ENCODE data around the gene SPATA2L. TPM values are rescaled to one million over a fixed set of nuclear protein-coding genes. Genes with fewer than 3 reads are reported as not detected.

SPATA2L gene, protein sequence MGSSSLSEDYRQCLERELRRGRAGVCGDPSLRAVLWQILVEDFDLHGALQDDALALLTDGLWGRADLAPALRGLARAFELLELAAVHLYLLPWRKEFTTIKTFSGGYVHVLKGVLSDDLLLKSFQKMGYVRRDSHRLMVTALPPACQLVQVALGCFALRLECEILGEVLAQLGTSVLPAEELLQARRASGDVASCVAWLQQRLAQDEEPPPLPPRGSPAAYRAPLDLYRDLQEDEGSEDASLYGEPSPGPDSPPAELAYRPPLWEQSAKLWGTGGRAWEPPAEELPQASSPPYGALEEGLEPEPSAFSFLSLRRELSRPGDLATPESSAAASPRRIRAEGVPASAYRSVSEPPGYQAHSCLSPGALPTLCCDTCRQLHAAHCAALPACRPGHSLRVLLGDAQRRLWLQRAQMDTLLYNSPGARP
- total RNA-seq: 10 to 100 TPM; 10.3 to 10.7 TPM

DNA sequence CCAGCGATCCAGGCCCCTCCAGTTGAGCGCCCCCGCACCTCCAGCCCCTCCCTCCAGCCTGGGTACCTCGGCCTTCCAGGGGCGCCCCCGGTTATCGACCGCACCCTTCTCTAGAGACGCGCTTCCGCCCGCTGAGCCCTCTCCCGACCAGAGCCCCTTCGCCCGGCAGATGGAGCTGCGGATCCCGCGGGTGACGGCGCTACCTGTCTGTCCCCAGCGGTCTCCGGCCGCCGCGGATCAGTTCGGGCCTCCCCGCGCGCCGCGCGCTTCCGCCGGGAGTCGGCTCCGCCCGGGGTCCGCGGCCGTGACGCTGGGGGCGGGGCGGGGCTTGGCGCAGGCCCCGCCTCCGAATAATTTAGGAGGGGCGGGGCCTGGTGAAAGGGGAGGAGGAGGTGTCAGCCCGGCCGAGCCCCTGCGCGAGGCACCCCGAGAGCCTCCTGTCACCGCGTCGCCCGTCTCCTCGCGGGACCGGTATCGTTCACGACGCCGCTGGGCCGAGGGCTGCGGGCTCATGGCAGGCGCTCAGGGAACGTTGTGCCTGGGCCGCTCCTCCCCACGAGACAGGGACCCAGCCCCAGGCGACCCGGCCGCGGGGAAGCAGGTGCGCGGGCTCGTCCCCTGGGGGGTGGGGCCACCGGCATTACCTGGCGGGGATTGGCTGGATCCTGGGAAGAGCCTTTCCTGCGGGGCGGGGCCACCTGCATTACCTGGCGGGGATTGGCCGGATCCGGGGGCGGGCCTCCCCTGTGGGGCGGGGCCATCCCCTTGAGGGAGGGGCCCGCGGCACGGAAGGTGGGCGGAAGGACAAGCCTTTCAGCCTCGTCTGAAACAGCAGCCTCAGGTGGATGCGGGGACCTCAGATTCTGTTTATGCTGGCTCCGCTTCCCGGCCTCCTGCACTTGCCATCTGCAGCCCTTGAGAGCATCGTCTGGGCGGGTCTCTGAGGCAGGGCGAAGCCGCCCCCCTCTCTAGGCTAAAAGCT is at the start of gene SPATA2L:
SPATA2L (minus strand) TSS at position 281 of the 982 bp plus-strand sequence. CDS start 473 bp downstream, outside the sequence.

DNA sequence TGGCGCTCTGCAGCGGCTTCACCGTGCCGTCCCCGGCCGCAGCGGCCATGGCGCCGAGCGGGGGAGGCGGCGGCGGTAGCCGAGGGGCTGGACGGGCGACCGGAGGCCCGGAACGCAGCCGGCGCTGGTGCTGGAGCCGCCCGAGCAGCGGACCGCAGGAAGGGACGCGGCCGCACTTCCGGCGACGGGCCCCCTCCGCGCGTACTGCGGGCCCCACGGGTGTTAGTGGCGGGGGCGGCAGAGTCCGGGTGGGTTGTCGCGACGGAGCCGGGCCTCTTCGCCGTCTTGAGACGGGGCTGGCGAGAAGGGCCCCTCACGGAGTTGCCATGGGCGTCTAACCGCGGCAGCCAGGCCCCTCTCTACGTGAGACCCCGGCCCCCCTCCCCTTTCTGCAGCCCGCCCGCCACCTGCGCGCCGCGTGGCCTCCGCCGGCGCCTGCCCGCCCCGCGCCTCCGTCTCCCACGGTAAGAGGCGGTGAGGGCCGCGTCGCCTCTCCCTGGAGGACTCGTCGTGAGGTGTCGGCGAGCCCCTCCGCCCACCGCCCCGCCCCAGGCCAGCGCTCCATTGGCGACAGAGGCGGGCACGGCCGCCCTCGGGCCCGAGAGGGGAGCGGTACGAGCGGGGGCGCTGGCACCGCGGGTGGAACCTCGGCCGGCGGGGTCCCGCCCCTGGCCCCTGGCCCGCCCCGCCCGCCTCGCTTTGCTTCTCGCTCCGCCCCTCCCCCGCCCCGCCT is 19.5 kb upstream of the SPATA2L start, which contains the start of the genes VPS9D1 and ZNF276:
VPS9D1 (minus strand) TSS at position 86 of the 733 bp plus-strand sequence; CDS start at position 49, 37 bp downstream.
ZNF276 (plus strand) TSS at position 725 of the 733 bp plus-strand sequence. CDS start 104 bp downstream, outside the sequence.

DNA sequence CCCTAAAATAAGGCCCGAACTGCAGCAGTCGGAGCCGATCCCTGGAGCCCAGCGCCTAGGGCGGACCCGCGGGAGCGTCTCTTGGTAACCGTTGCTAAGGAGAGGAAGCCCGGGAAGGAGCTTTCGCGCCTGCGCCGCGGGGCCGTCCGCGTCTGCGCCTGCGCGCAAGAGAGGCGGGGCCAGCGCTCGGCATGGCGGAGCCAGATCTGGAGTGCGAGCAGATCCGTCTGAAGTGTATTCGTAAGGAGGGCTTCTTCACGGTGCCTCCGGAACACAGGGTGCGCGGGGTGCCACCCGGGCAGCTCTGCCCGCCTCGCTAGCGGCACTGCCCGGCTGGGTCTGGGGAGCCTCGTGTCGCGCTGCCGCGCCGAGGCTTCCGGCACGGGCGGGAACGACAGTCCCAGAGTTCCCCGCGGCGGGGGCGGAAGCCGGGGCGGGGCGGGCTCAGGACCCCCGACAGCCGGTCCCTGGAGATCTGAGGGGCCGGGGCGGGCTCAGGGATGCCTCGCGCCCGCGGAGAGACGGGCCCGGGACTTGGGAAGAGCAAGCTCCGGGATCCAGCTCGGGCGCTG is 14.9 kb downstream of the SPATA2L start, which contains the start of gene CDK10:
CDK10 (plus strand) TSS at position 170 of the 572 bp plus-strand sequence; CDS start at position 192, 22 bp downstream.

DNA sequence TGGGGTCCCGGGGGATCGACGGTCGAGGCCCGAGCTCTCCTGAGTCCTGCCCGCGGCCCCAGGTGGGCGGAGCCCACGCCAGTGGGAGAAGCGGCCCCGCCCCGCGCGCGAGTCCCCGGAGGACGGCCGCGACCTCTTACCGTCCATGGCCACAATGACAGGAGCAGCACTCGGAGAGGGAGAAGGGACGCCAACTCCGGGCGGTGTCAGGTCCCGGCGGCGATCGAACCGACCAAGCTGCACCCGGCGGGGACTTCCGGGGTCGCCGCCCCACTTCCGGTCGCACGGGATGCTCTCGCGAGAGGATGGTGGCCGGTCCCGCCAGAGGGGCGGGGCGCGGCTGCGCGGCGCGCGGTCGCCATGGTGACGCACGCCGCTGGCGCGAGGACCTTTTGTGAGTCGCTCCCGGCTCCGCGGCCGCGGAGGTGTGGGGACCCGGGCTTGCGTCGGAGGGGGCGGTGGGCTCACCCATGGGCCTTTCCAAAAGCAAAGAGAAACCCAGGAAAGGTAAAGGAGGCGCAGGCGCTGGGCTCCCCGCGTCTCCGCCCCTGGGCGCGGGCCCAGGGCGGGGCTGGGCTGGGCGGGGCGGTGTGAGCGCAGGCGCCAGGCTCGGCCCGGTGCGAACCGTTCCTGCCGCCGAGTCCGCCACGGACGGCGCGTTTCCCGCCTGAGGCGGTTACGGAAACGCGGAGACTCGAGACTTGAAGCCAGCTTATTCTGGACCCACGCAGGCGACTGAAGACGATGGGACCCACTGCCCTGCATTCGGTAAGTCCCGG is 43.9 kb downstream of the SPATA2L start, which contains the start of the genes CHMP1A and SPATA33:
CHMP1A (minus strand) TSS at position 267 of the 779 bp plus-strand sequence; CDS start at position 147, 120 bp downstream.
SPATA33 (plus strand) TSS at position 395 of the 779 bp plus-strand sequence; CDS start at position 471, 76 bp downstream.

Other genes with a start within 250 kb of the SPATA2L start
- 100 to 1,000 TPM; 173 to 178 TPM for gene ANKRD11, start 211.1 kb downstream of the SPATA2L start, total RNA-seq
- 100 to 1,000 TPM in 1 of 2 experiments, 10 to 100 TPM in 1; 98.8 to 101 TPM for gene SPG7, start 193.3 kb downstream of the SPATA2L start, total RNA-seq
- 1,000 to 10,000 TPM; 3,512 to 3,557 TPM for gene RPL13, start 141.0 kb downstream of the SPATA2L start, total RNA-seq
- gene CPNE7, start 125.9 kb downstream of the SPATA2L start, total RNA-seq: 1 to 10 TPM; 3.6 to 3.7 TPM
- not detected for gene DPEP1, start 88.1 kb downstream of the SPATA2L start, total RNA-seq
- 10 to 100 TPM; 81.2 to 87.0 TPM for gene CHMP1A, start 44.0 kb downstream of the SPATA2L start, total RNA-seq
- gene SPATA33, start 43.9 kb downstream of the SPATA2L start, total RNA-seq: 10 to 100 TPM in 1 of 2 experiments, 1 to 10 TPM in 1; 9.8 to 10.2 TPM
- gene CDK10, start 15.0 kb downstream of the SPATA2L start, total RNA-seq: 100 to 1,000 TPM in 1 of 2 experiments, 10 to 100 TPM in 1; 92.6 to 111 TPM
- gene VPS9D1, start 19.2 kb upstream of the SPATA2L start, total RNA-seq: 10 to 100 TPM; 10.2 to 12.6 TPM
- gene ZNF276, start 19.8 kb upstream of the SPATA2L start, total RNA-seq: 10 to 100 TPM; 89.5 to 94.4 TPM
- gene FANCA, start 114.9 kb upstream of the SPATA2L start, total RNA-seq: 10 to 100 TPM; 69.3 to 76.2 TPM
- gene SPIRE2, start 126.8 kb upstream of the SPATA2L start, total RNA-seq: 1 to 10 TPM; 1.3 to 1.5 TPM
- 100 to 1,000 TPM; 177 to 190 TPM for gene TCF25, start 171.9 kb upstream of the SPATA2L start, total RNA-seq
- gene MC1R, start 217.2 kb upstream of the SPATA2L start, total RNA-seq: 1 to 10 TPM; 4.7 to 4.9 TPM
- gene TUBB3, start 221.6 kb upstream of the SPATA2L start, total RNA-seq: under 1 TPM; 0.58 to 0.83 TPM
- gene DEF8, start 247.1 kb upstream of the SPATA2L start, total RNA-seq: 10 to 100 TPM; 38.0 to 40.8 TPM

All from activated naive CD4-positive, alpha-beta T cell treated with anti-CD3 and anti-CD28 coated beads, Interleukin-2, amount 10 ng/mL, durations not matched to agents 5 hours and 36 hours (primary cell).